GM12873 (cell line): Measurements from ENCODE around the gene PAK5.

Experiments used
- TF ChIP-seq, protein P1 (sequence below): IDR thresholded peaks from 2 replicates; pipeline ENCODE4 v1.5.1; 2012; ENCODE audit warnings: low read depth, mild to moderate bottlenecking, moderate library complexity, low read length, control low read depth; ENCODE audit not compliant: insufficient read depth; ENCODE audit errors: missing control alignments

PAK5 gene

DNA sequence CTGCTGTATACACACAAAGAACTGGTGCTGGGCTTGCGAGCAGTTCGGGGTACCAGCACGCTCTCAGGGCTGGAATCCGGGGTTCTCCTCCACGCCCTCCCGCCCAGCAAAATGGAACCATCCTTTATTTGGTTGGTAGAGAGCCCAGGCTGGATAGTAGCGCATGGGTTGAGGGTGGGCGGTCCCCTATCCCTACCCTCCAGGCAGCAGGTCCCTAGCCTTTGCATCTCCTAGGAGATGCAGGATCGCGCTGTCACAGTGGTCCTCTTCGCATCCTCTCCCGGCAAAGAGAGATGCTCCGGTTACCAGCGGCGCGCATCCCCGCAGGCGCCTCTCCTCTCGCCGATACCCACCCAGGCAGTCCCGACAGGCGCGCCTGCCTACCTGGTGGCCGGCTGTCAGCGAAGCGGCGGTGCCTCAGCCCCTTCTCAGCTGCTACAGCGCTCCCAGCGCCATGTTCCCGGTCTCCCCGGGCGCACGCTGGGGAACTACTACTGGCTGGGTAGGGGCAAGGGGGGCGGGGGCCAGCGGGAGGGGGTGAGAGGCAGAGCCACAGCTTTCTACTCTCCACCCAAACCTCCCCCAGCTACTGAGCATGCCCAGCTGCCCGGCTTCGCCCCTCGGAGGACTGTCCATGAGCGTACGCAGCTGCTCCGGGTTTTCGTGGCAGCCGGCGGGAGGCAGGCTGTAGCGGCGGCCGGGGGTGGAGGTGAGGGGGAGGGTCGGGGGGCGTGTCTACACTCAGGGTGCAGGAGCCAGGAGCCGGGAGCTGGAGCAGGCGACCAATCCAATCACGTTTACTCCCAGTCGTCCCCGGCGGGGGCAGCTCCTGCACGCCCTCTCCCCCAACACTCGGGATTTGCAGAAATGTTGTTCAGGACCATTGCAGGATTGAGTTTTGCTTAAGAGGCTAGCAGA, at the start of gene PAK5:
PAK5 (minus strand) TSS at position 699 of the 918 bp plus-strand sequence. CDS start 194,748 bp downstream, outside the sequence.
- TF ChIP-seq, protein P1, sequence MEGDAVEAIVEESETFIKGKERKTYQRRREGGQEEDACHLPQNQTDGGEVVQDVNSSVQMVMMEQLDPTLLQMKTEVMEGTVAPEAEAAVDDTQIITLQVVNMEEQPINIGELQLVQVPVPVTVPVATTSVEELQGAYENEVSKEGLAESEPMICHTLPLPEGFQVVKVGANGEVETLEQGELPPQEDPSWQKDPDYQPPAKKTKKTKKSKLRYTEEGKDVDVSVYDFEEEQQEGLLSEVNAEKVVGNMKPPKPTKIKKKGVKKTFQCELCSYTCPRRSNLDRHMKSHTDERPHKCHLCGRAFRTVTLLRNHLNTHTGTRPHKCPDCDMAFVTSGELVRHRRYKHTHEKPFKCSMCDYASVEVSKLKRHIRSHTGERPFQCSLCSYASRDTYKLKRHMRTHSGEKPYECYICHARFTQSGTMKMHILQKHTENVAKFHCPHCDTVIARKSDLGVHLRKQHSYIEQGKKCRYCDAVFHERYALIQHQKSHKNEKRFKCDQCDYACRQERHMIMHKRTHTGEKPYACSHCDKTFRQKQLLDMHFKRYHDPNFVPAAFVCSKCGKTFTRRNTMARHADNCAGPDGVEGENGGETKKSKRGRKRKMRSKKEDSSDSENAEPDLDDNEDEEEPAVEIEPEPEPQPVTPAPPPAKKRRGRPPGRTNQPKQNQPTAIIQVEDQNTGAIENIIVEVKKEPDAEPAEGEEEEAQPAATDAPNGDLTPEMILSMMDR = no peak

DNA sequence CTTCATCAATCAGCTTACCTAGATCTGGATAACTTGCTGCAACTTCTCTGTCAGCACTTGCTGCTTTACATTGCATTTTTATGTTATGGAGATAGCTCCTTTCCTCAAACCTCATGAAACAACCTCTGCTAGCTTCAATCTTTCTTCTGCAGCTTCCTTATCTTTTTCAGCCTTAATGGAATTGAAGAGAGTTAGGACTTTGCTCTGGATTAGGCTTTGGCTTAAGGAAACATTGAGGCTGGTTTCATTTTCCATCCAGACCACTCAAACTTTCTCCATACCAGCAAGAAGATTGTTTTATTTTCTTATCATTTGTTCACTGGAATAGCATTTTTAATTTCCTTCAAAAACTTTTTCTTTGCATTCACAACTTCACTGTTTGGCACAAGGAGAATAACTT, 48.8 kb upstream of the PAK5 start:
- TF ChIP-seq, protein P1 = no peak

DNA sequence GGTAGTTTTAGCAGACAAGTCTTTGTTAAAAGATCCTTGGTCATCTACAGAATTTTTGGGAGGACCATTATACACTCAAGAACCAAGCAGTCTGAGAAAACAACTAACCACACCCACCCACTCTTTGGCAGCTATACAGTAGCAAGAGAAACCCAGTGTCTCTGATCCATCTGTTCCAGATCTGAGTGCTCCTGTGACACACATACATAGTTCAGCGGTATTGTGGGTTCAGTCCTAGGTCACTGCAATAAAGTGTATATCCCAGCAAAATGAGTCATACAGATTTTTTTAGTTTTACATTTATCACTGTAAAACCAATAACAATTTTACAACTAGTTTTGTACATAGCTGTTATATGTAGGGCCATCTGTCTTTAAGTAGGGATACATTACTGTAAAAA, 47.4 kb upstream of the PAK5 start:
- TF ChIP-seq, protein P1 = no peak

DNA sequence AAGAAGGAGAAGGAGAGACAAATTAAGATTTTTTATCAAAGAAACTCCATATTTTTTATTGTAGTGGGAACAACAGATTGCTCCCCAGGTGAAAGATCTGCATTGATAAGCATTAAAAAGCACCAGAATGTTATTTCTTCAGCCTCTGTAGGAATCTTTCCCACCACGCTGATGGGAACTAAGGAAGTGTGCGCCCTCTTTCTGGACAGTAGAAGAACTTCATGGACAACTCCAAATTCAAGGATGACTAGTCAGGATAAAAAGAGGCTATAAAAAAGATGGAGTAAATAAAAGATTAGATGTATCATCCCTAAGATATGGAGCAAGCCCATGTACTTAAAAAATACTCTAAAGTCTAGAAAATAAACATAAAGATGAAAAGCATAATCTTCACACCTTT, 45.8 kb upstream of the PAK5 start:
- TF ChIP-seq, protein P1 = no peak

DNA sequence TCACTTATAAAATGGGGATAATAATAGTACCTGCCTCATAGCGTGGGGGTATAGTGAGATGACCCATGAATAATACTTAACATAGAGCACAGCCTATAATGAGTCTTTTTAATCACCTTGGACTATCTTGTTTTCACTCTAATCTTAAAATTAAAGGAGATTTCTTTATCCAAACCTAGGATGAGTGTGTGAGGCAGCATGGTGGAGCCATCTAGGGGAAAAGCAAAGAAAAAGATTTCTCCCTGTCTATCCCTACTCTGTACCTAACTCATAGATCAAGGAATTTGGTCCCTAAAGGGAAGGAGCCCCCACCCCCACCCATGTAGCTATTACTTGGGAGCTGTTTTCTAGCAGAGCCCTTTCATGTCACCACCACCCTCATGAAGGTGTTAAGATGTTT, 45.2 kb upstream of the PAK5 start:
- TF ChIP-seq, protein P1 = no peak

DNA sequence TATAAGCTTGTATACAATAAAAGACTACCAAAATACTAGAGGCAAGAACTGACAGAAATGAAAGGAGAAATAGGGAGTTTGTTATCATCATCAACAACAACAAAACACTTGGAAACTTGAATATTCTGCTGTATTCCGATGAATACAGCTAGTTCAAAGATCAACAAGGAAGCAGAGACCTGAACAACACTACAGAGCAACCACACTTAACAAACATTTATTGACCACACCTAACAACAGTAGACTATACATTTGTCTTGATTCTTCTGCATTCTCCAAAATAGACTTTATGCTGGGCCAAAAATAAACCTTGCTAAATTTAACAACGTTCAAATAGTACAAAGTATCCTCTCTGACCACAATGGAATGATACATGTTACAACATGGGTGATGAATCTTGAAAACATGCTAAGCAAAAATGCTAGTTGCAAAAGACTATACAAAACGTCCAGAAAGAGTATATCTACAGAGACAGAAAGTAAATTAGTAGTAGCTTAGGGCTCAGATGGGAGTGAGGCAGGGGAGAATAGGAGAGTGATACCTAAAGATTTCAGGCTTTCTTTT, 39.1 kb upstream of the PAK5 start:
- TF ChIP-seq, protein P1 = no peak

DNA sequence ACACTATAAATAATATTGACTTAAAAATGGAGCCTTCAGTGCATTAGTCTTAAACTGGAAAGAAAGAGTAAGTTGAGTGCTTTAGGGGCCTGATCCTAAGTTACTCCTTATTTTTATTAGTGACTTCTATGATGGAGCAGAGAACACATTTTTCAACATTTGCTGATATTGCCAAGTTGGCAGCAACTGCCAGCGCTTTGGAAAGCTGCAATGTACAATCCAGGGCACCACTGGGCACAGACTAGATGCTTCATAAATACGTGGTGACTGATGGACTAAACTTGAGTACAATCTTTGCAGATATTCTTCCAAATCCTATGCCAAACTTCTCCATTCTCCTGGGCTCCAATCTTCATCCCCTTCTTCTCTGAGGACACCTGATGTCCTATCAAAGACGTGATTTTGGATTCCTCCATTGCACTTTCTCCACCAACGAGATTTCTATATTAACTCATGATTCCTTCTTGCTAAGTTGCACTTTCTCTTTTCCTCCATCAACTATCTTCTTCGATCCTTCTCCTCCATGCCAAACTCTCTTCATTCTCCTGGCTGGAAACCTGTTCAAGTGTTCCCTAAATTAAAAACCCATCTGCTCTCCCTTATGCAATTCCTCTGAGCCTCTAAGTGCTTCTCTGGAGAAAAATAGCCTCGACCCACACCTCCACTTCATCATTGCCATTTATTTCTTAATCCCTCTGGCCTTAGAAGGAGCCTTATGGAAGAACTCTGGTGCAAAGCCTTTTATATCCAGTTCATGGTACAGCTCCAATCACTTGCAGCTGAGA, 28.5 kb upstream of the PAK5 start:
- TF ChIP-seq, protein P1 = no peak
